B cell (primary cell): ENCODE data around the gene METTL21A. TPM values are rescaled to one million over a fixed set of nuclear protein-coding genes. Genes with fewer than 3 reads are reported as not detected.

Experiments used
- ATAC-seq: fragments of 200-7000 bp; cut with Tn5 transposase; one replicate; pipeline ENCODE4 v1.10.0; 2021; ENCODE audit warnings: low read depth, mild to moderate bottlenecking, moderate number of reproducible peaks, moderate library complexity
- CTCF ChIA-PET: fragments of 350-600 bp; sonication (Branson Sonifier 250); formaldehyde crosslinking; loops from one replicate; lab custom pipeline; 2021; ENCODE audit warnings: antibody characterized with exemption, inconsistent platforms; lab: Charles Lee
- POLR2A ChIA-PET: fragments of 350-600 bp; sonication (Branson Sonifier 250); formaldehyde crosslinking; loops from one replicate; lab custom pipeline; 2021; ENCODE audit warnings: antibody characterized with exemption; lab: Charles Lee
- DNase-seq: peaks from one replicate; pipeline ENCODE4 v3.0.0; 2013
- H2AFZ ChIP-seq: 2 replicates; pipeline ENCODE4 v1.6.1; 2012; ENCODE audit warnings: mild to moderate bottlenecking, low read depth, low read length; ENCODE audit not compliant: insufficient read depth, poor library complexity, severe bottlenecking
- H3K27ac ChIP-seq, 2 donors: 1 replicate in 1 of 2; 2 replicates in 1 of 2; pipeline ENCODE4 v1.5.1; 2012 to 2013; ENCODE audit warnings: low read length in 2 of 2, mild to moderate bottlenecking in 2 of 2, moderate library complexity in 1 of 2
- H3K27me3 ChIP-seq, 4 experiments: fragments of 200-600 bp in 1 of 4; sonication (generic) in 1 of 4; replicated peaks in 1 of 4; 1 replicate in 2 of 4; 2 replicates in 2 of 4; pipeline versions ENCODE4 v1.6.1 to v1.7.0; 2013 to 2016; ENCODE audit warnings: low read length in 3 of 4, mild to moderate bottlenecking in 2 of 4, mixed read lengths in 1 of 4, moderate library complexity in 1 of 4; ENCODE audit not compliant: insufficient read depth in 4 of 4, control insufficient read depth in 3 of 4; ENCODE audit errors: control extremely low read depth in 1 of 4
- H3K36me3 ChIP-seq, 2 experiments: replicated peaks in 1 of 2; 1 replicate in 1 of 2; 2 replicates in 1 of 2; pipeline versions ENCODE4 v1.6.1 to v1.7.1; 2013; ENCODE audit warnings: low read length in 1 of 2; ENCODE audit not compliant: insufficient read depth in 2 of 2, control insufficient read depth in 1 of 2; ENCODE audit errors: control extremely low read depth in 1 of 2, extremely low read depth in 1 of 2
- H3K4me1 ChIP-seq, 2 donors: fragments of 200-600 bp in 1 of 2; sonication (generic) in 1 of 2; 1 replicate in 1 of 2; 2 replicates in 1 of 2; pipeline versions ENCODE4 v1.5.1 to v1.6.1; 2013 to 2017; ENCODE audit warnings: low read length in 2 of 2; ENCODE audit not compliant: control insufficient read depth in 2 of 2, insufficient read depth in 2 of 2
- H3K4me2 ChIP-seq: replicated peaks from 2 replicates; pipeline ENCODE3; 2012; ENCODE audit warnings: mild to moderate bottlenecking, low read depth, low read length; ENCODE audit not compliant: poor library complexity, severe bottlenecking
- H3K4me3 ChIP-seq, 5 experiments: fragments of 200-600 bp in 1 of 5; sonication (generic) in 1 of 5; 1 replicate in 3 of 5; 2 replicates in 2 of 5; pipeline versions ENCODE4 v1.5.1 to v1.7.0; 2011 to 2016; ENCODE audit warnings: low read length in 4 of 5, mild to moderate bottlenecking in 4 of 5, low read depth in 2 of 5, control low read depth in 1 of 5, moderate library complexity in 1 of 5; ENCODE audit not compliant: insufficient read depth in 1 of 5; ENCODE audit errors: control extremely low read depth in 1 of 5, extremely low read depth in 1 of 5
- H3K79me2 ChIP-seq: fragments of 200-600 bp; sonication (generic); one replicate; pipeline ENCODE4 v1.6.0; 2016; ENCODE audit warnings: low read length; ENCODE audit not compliant: control insufficient read depth, insufficient read depth
- H3K9ac ChIP-seq: fragments of 200-600 bp; sonication (generic); 2 replicates; pipeline ENCODE4 v1.6.1; 2017; ENCODE audit warnings: mild to moderate bottlenecking, low read length, moderate library complexity
- H3K9me3 ChIP-seq, 3 donors: one replicate each; pipeline versions ENCODE4 v1.6.1 to v1.7.1; 2013; ENCODE audit warnings: low read length in 2 of 3; ENCODE audit not compliant: control insufficient read depth in 2 of 3, insufficient read depth in 1 of 3; ENCODE audit errors: control extremely low read depth in 1 of 3
- H4K20me1 ChIP-seq: 2 replicates; pipeline ENCODE4 v1.6.0; 2012; ENCODE audit warnings: mild to moderate bottlenecking, low read length; ENCODE audit not compliant: insufficient read depth, control insufficient read depth, poor library complexity, severe bottlenecking
- H3K27ac Mint-ChIP-seq: one replicate; pipeline ENCODE4 v1.8.0; 2021; ENCODE audit warnings: mixed read lengths
- H3K27me3 Mint-ChIP-seq: one replicate; pipeline ENCODE4 v1.8.0; 2021; ENCODE audit warnings: mixed read lengths
- H3K4me1 Mint-ChIP-seq: one replicate; pipeline ENCODE4 v1.8.0; 2021; ENCODE audit warnings: mixed read lengths
- H3K4me3 Mint-ChIP-seq: one replicate; pipeline ENCODE4 v1.8.0; 2021; ENCODE audit warnings: mixed read lengths
- H3K9me3 Mint-ChIP-seq: one replicate; pipeline ENCODE4 v1.8.0; 2022; ENCODE audit warnings: mixed read lengths; ENCODE audit not compliant: insufficient read depth
- CTCF ChIP-seq: fragments of 200-600 bp; IDR thresholded peaks from one replicate; pipeline ENCODE4 v1.8.0; 2022; ENCODE audit warnings: antibody characterized with exemption, mild to moderate bottlenecking
- EZH2 ChIP-seq: IDR thresholded peaks from 2 replicates; pipeline ENCODE4 v1.6.1; 2012; ENCODE audit warnings: borderline replicate concordance, low read depth, mild to moderate bottlenecking, moderate library complexity, low read length; ENCODE audit not compliant: insufficient read depth, poor library complexity, severe bottlenecking
- WGBS: methylation state at CpG from one replicate; pipeline ENCODE4 v1.1.5; 2013; ENCODE audit warnings: missing lambda C conversion rate; ENCODE audit not compliant: insufficient coverage; 5-methylcytosine and 5-hydroxymethylcytosine counted together
- intact Hi-C: fragments of 100-400 bp; cut with micrococcal nuclease; formaldehyde crosslinking; loops from one replicate; pipeline ENCODE4 v1.10.0; 2022
- polyA minus RNA-seq: library from RNA; depleted of rRNA, polyadenylated mRNA; stranded (reverse); fragments of >200 nt; gene quantifications from 2 replicates; pipeline ENCODE4 v1.2.3, GENCODE V29; 2012
- polyA plus RNA-seq: library from polyadenylated mRNA; depleted of rRNA; stranded (reverse); fragments of >200 nt; gene quantifications from 2 replicates; pipeline ENCODE4 v1.2.3, GENCODE V29; 2012
- total RNA-seq, 2 donors: library from RNA; stranded (reverse); fragments of 120-200 nt in 1 of 2; gene quantifications; 1 replicate in 1 of 2; 2 replicates in 1 of 2; pipeline versions ENCODE4 v1.2.3 to v1.2.4, GENCODE V29; 2013 to 2022

The METTL21A gene
- total RNA-seq (33.1 and 34.4 TPM in 2 replicates), polyA plus RNA-seq (30.7 and 31.2 TPM in 2 replicates), polyA minus RNA-seq (25.9 and 34.1 TPM in 2 replicates)
- 63.6 TPM for total RNA-seq (2013)

GRCh38 chr2:207625014-207625907 is at the start of gene METTL21A:
Gene METTL21A (minus strand): TSS chr2:207625394. CDS start chr2:207624375, 1,019 bp downstream.
- Mint-ChIP-seq H3K9me3 (no peaks in the 10 kb centered on the region), H3K4me1 (peaks cover 45% of the 10 kb centered on the region), H3K27ac (peak within 1 kb of the TSS; percentile 97), H3K4me3 (peak within 1 kb of the TSS; percentile 97), H3K27me3 (no peaks in the 10 kb centered on the region)
- Histone ChIP-seq H3K4me2 (peak within 1 kb of the TSS; percentile 93), H3K27me3 (no peaks in the 10 kb centered on the region), H3K4me1 (peaks cover 40 to 56% of the 10 kb centered on the region in 2 donors), H4K20me1 (no peaks in the 10 kb centered on the region), H3K4me3 (peak within 1 kb of the TSS; percentile 83 to 100 (median 95)), H3K27ac (peak within 1 kb of the TSS; percentile 98 to 99), H3K9me3 (no peaks in the 10 kb centered on the region), H3K79me2 (peaks cover 39% of the 10 kb centered on the region), H3K9ac (peak within 1 kb of the TSS; percentile 90), H3K36me3 (peaks cover 0 to 26% of the 10 kb centered on the region in 2 experiments), H2AFZ (peak within 1 kb of the TSS; percentile 80)
- ChIA-PET POLR2A (interaction anchor here (0.8 to 4.3 kb wide), 16 partner anchors 33 to 640 kb away, joined by 3 to 43 read pairs (median 4); partner anchors contain the start of genes CCNYL1, CREB1, FZD5 and KLF7), CTCF (interaction anchor here (0.7 to 4.2 kb wide), 31 partner anchors 9 to 860 kb away, joined by 3 to 48 read pairs (median 6); partner anchors contain the start of genes CCNYL1, CREB1, FASTKD2 and KLF7)
- DNase-seq, result peak; percentile 99
- peak; percentile 78 for ATAC-seq
- no peak for TF ChIP-seq EZH2
- peak; percentile 60 for TF ChIP-seq CTCF
- under 1% methylated on average over 91 of the region's 92 CpGs for WGBS
- intact Hi-C loops, result loop anchor here (1.0 to 10.0 kb wide), 11 partner anchors 37 to 1540 kb away; partner anchors contain the start of genes CCNYL1, CREB1, INO80D and PLEKHM3
